ENCODE data around the gene TFR2. TPM values are rescaled to one million over a fixed set of nuclear protein-coding genes. Genes with fewer than 3 reads are reported as not detected.

TFR2 gene
- total RNA-seq, 1 experiment from 2014 or later, result 9.1 TPM

- ATAC-seq, result no peak
- TF ChIP-seq SIN3A (IDR thresholded peaks at IDR 0.05; ENCODE audit: borderline replicate concordance, insufficient read depth, low read depth, low read length), result no peak
- no peak for TF ChIP-seq CTCF (IDR thresholded peaks at IDR 0.05)
- no peak for TF ChIP-seq POLR2AphosphoS5 (IDR thresholded peaks at IDR 0.05; ENCODE audit: low read depth, low read length)
- CTCF ChIA-PET, result no interaction called here
- intact Hi-C loops (cut with micrococcal nuclease; ENCODE audit: unreplicated experiment), result no loop called here
- no peak for DNase-seq (ENCODE audit: low read depth, low spot score)
- no peaks in the 10 kb centered on the region for H3K36me3 ChIP-seq (ENCODE audit: control insufficient read depth, insufficient read depth, low read length)
- H3K4me3 ChIP-seq (ENCODE audit: low read depth in 2 of 2, low read length in 2 of 2), result no peak overlapping the region
- H3K27me3 ChIP-seq (ENCODE audit: control insufficient read depth, insufficient read depth, low read length), result no peaks in the 10 kb centered on the region
- H3K4me1 ChIP-seq (ENCODE audit: control insufficient read depth, insufficient read depth, low read length), result no peaks in the 10 kb centered on the region
- POLR2A ChIA-PET, result interaction anchor here (0.5 kb wide), 1 partner anchor 33 kb away, joined by 3 read pairs; no protein-coding TSS in a partner anchor
- no peak overlapping the region for H3K27ac ChIP-seq (ENCODE audit: low read length)
- BruUV-seq (replicated peaks), result no TSS peak
- no peaks in the 10 kb centered on the region for H3K9me3 ChIP-seq (ENCODE audit: control insufficient read depth, insufficient read depth, low read depth, low read length)
- in situ Hi-C loops (cut with HindIII; ENCODE audit: low pct_unique_long_range_greater_than_20kb, low sequenced_read_pairs), result no loop called here
Observed at GRCh38 chr7:100620804-100621203, 20.5 kb downstream of the TFR2 start.

DNA sequence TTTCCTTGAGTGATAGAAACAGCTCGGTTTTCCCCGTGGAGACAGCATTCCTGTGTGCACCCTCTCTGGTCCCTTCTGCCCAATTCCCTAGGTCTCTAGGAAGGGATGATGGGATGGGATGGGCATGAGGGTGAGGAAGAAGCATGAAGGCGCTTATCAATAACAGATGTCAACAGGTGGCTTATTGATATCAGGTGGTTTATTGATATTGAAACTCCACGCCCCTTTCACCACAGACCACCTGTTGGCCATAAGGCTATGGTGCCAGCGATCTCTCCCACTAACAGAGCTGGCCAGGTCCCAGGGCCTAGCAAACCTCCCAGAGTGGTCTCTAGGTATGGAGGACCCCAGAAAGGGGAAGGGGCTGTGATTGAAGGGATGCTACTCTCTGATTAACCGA, 21.1 kb downstream of the TFR2 start:
- TF ChIP-seq SIN3A (IDR thresholded peaks at IDR 0.05; ENCODE audit: borderline replicate concordance, insufficient read depth, low read depth, low read length), result no peak
- TF ChIP-seq POLR2AphosphoS5 (IDR thresholded peaks at IDR 0.05; ENCODE audit: low read depth, low read length), result no peak
- TF ChIP-seq TCF7L2 (IDR thresholded peaks at IDR 0.05; ENCODE audit: low read depth, low read length), result no peak
- no peak for TF ChIP-seq REST (IDR thresholded peaks at IDR 0.05; ENCODE audit: insufficient read depth in 1 of 2, low read depth in 2 of 2, low read length in 1 of 2)
- no peak for TF ChIP-seq CTCF (IDR thresholded peaks at IDR 0.05)
- Histone ChIP-seq H3K36me3 (ENCODE audit: control insufficient read depth, insufficient read depth, low read length) (no peaks in the 10 kb centered on the region), H3K9me3 (ENCODE audit: control insufficient read depth, insufficient read depth, low read depth, low read length) (no peaks in the 10 kb centered on the region), H3K27me3 (ENCODE audit: control insufficient read depth, insufficient read depth, low read length) (no peaks in the 10 kb centered on the region), H3K4me1 (ENCODE audit: control insufficient read depth, insufficient read depth, low read length) (no peaks in the 10 kb centered on the region), H3K27ac (ENCODE audit: low read length) (no peak overlapping the region), H3K4me3 (ENCODE audit: low read depth in 2 of 2, low read length in 2 of 2) (no peak overlapping the region)
- intact Hi-C loops (cut with micrococcal nuclease; ENCODE audit: unreplicated experiment), result no loop called here
- ATAC-seq (no peak), DNase-seq (ENCODE audit: low read depth, low spot score) (no peak)
- CTCF ChIA-PET, result no interaction called here
- POLR2A ChIA-PET, result no interaction called here
- no TSS peak for BruUV-seq (replicated peaks)
- in situ Hi-C loops (cut with HindIII; ENCODE audit: low pct_unique_long_range_greater_than_20kb, low sequenced_read_pairs), result no loop called here
